ENCODE results near the gene PRTFDC1.
"Not testable (repeated sequence)": the region's sequence is repeated elsewhere in the genome, so short reads cannot be mapped to it uniquely, and the experiment has no call there.

Gene PRTFDC1

GRCh38 chr10:24971374-24971773 lies 19.0 kb upstream of the PRTFDC1 start:
- H2BK15ac ChIP-seq (ENCODE audit: low read depth, poor library complexity, severe bottlenecking): no peak overlapping the region
- H2AFZ ChIP-seq (ENCODE audit: low read depth, low read length): no peak overlapping the region
- no peaks in the 10 kb centered on the region for H3K36me3 ChIP-seq (ENCODE audit: control insufficient read depth in 1 of 2, insufficient read depth in 2 of 2, low read depth in 1 of 2, low read length in 2 of 2)
- no peaks in the 10 kb centered on the region for H3K4me1 ChIP-seq (ENCODE audit: control insufficient read depth, insufficient read depth, low read depth, low read length)
- no peak overlapping the region for H3K14ac ChIP-seq (ENCODE audit: low read length in 2 of 2)
- no peak overlapping the region for H3K4ac ChIP-seq (ENCODE audit: low read depth in 1 of 2, low read length in 2 of 2)
- H3K4me2 ChIP-seq (ENCODE audit: low read length, poor library complexity, severe bottlenecking): no peak overlapping the region
- H3K9ac ChIP-seq (ENCODE audit: low read length): no peak overlapping the region
- H3K27ac ChIP-seq (ENCODE audit: low read length, poor library complexity, severe bottlenecking): no peak overlapping the region
- no peaks in the 10 kb centered on the region for H3K9me3 ChIP-seq (ENCODE audit: control insufficient read depth, low read length)
- H2AK5ac ChIP-seq (ENCODE audit: low read length, severe bottlenecking): no peak overlapping the region
- H3K79me1 ChIP-seq (replicated peaks; ENCODE audit: low read length, poor library complexity, severe bottlenecking): no peaks in the 10 kb centered on the region
- no peak overlapping the region for H3K4me3 ChIP-seq (ENCODE audit: insufficient read depth in 1 of 2, low read depth in 1 of 2, low read length in 2 of 2)
- H3K18ac ChIP-seq (ENCODE audit: low read depth in 1 of 2, low read length in 2 of 2): no peak overlapping the region
- H3K23ac ChIP-seq (ENCODE audit: low read length in 2 of 2): no peak overlapping the region
- H2BK5ac ChIP-seq (ENCODE audit: low read depth, low read length, poor library complexity, severe bottlenecking): no peak overlapping the region
- H2BK12ac ChIP-seq (ENCODE audit: low read length in 2 of 2): no peak overlapping the region
- no peaks in the 10 kb centered on the region for H3K27me3 ChIP-seq (ENCODE audit: control insufficient read depth in 1 of 2, insufficient read depth in 1 of 2, low read length in 2 of 2)
- no peak for DNase-seq
- H4K8ac ChIP-seq (ENCODE audit: low read length): no peak overlapping the region
- no peak overlapping the region for H2BK120ac ChIP-seq (ENCODE audit: low read depth, low read length)
- H4K91ac ChIP-seq (ENCODE audit: low read length): no peak overlapping the region

- H2BK5ac ChIP-seq (ENCODE audit: low read depth, low read length, poor library complexity, severe bottlenecking): no peak overlapping the region
Measured at GRCh38 chr10:24969841-24970281, 17.5 kb upstream of the PRTFDC1 start.

GRCh38 chr10:24968951-24969350 lies 16.5 kb upstream of the PRTFDC1 start:
- 95% methylated on average over 9 of the region's 11 CpGs for WGBS
- not testable (repeated sequence) for H2BK15ac ChIP-seq (ENCODE audit: low read depth, poor library complexity, severe bottlenecking); H3K14ac ChIP-seq (ENCODE audit: low read length in 2 of 2); H2BK120ac ChIP-seq (ENCODE audit: low read depth, low read length); H4K91ac ChIP-seq (ENCODE audit: low read length); H3K79me1 ChIP-seq (replicated peaks; ENCODE audit: low read length, poor library complexity, severe bottlenecking); H3K18ac ChIP-seq (ENCODE audit: low read depth in 1 of 2, low read length in 2 of 2); H2BK5ac ChIP-seq (ENCODE audit: low read depth, low read length, poor library complexity, severe bottlenecking); H3K4me1 ChIP-seq (ENCODE audit: control insufficient read depth, insufficient read depth, low read depth, low read length); H2AK5ac ChIP-seq (ENCODE audit: low read length, severe bottlenecking); H2AFZ ChIP-seq (ENCODE audit: low read depth, low read length); H2BK12ac ChIP-seq (ENCODE audit: low read length in 2 of 2); H3K9me3 ChIP-seq (ENCODE audit: control insufficient read depth, low read length); H4K8ac ChIP-seq (ENCODE audit: low read length); H3K27me3 ChIP-seq (ENCODE audit: control insufficient read depth in 1 of 2, insufficient read depth in 1 of 2, low read length in 2 of 2); H3K36me3 ChIP-seq (ENCODE audit: control insufficient read depth in 1 of 2, insufficient read depth in 2 of 2, low read depth in 1 of 2, low read length in 2 of 2); H3K4me2 ChIP-seq (ENCODE audit: low read length, poor library complexity, severe bottlenecking); DNase-seq; H3K23ac ChIP-seq (ENCODE audit: low read length in 2 of 2); H3K4me3 ChIP-seq (ENCODE audit: insufficient read depth in 1 of 2, low read depth in 1 of 2, low read length in 2 of 2); H3K4ac ChIP-seq (ENCODE audit: low read depth in 1 of 2, low read length in 2 of 2); H3K27ac ChIP-seq (ENCODE audit: low read length, poor library complexity, severe bottlenecking)
- H3K9ac ChIP-seq (ENCODE audit: low read length): peak overlapping the region; percentile 78

More at GRCh38 chr10:24969841-24970281, 17.5 kb upstream of the PRTFDC1 start:
- Histone ChIP-seq H3K9me3 (ENCODE audit: control insufficient read depth, low read length) (no peaks in the 10 kb centered on the region), H3K14ac (ENCODE audit: low read length in 2 of 2) (no peak overlapping the region), H3K9ac (ENCODE audit: low read length) (peak overlapping the region; percentile 78), H3K79me1 (replicated peaks; ENCODE audit: low read length, poor library complexity, severe bottlenecking) (no peaks in the 10 kb centered on the region), H3K27me3 (ENCODE audit: control insufficient read depth in 1 of 2, insufficient read depth in 1 of 2, low read length in 2 of 2) (no peaks in the 10 kb centered on the region), H3K23ac (ENCODE audit: low read length in 2 of 2) (no peak overlapping the region), H2BK12ac (ENCODE audit: low read length in 2 of 2) (no peak overlapping the region), H3K4ac (ENCODE audit: low read depth in 1 of 2, low read length in 2 of 2) (no peak overlapping the region), H2AFZ (ENCODE audit: low read depth, low read length) (no peak overlapping the region), H2BK120ac (ENCODE audit: low read depth, low read length) (no peak overlapping the region), H3K18ac (ENCODE audit: low read depth in 1 of 2, low read length in 2 of 2) (no peak overlapping the region), H3K4me1 (ENCODE audit: control insufficient read depth, insufficient read depth, low read depth, low read length) (no peaks in the 10 kb centered on the region), H3K27ac (ENCODE audit: low read length, poor library complexity, severe bottlenecking) (no peak overlapping the region), H4K91ac (ENCODE audit: low read length) (no peak overlapping the region), H3K36me3 (ENCODE audit: control insufficient read depth in 1 of 2, insufficient read depth in 2 of 2, low read depth in 1 of 2, low read length in 2 of 2) (no peaks in the 10 kb centered on the region), H2AK5ac (ENCODE audit: low read length, severe bottlenecking) (no peak overlapping the region), H3K4me2 (ENCODE audit: low read length, poor library complexity, severe bottlenecking) (no peak overlapping the region), H3K4me3 (ENCODE audit: insufficient read depth in 1 of 2, low read depth in 1 of 2, low read length in 2 of 2) (peak overlapping the region in 1 of 2 experiments; percentile 25), H4K8ac (ENCODE audit: low read length) (no peak overlapping the region), H2BK15ac (ENCODE audit: low read depth, poor library complexity, severe bottlenecking) (no peak overlapping the region)
- 97% methylated on average over 2 of the region's 2 CpGs for WGBS
- DNase-seq: no peak

DNA sequence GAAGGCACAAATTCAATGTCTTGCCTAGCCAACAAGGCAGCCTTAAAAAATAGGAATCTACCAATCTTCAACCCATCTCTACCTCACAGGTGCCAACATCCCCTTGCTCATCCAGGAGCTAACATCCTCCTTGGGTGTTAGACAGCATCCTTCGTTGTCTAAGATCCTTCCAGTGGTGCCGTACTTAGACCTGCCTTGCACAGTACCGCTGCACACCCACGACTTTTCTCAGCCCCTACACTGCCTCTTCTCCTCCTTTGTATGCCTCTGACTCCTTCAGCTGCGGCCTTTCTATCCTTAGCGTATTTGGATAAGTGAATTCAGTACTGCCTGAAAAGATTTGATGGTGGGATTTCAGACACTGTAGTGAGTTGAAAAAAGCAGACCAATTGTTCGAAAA lies 15.9 kb upstream of the PRTFDC1 start:
- no peak overlapping the region for H2BK5ac ChIP-seq (ENCODE audit: low read depth, low read length, poor library complexity, severe bottlenecking)
- H2BK12ac ChIP-seq (ENCODE audit: low read length in 2 of 2): no peak overlapping the region
- H3K4me3 ChIP-seq (ENCODE audit: insufficient read depth in 1 of 2, low read depth in 1 of 2, low read length in 2 of 2): no peak overlapping the region
- no peak overlapping the region for H2AK5ac ChIP-seq (ENCODE audit: low read length, severe bottlenecking)
- H3K4me2 ChIP-seq (ENCODE audit: low read length, poor library complexity, severe bottlenecking): no peak overlapping the region
- H3K14ac ChIP-seq (ENCODE audit: low read length in 2 of 2): no peak overlapping the region
- no peaks in the 10 kb centered on the region for H3K4me1 ChIP-seq (ENCODE audit: control insufficient read depth, insufficient read depth, low read depth, low read length)
- no peak overlapping the region for H2AFZ ChIP-seq (ENCODE audit: low read depth, low read length)
- H3K9ac ChIP-seq (ENCODE audit: low read length): no peak overlapping the region
- no peak overlapping the region for H3K27ac ChIP-seq (ENCODE audit: low read length, poor library complexity, severe bottlenecking)
- no peak overlapping the region for H4K91ac ChIP-seq (ENCODE audit: low read length)
- H3K9me3 ChIP-seq (ENCODE audit: control insufficient read depth, low read length): no peaks in the 10 kb centered on the region
- no peaks in the 10 kb centered on the region for H3K36me3 ChIP-seq (ENCODE audit: control insufficient read depth in 1 of 2, insufficient read depth in 2 of 2, low read depth in 1 of 2, low read length in 2 of 2)
- 98% methylated on average over 5 of the region's 7 CpGs for WGBS
- H4K8ac ChIP-seq (ENCODE audit: low read length): no peak overlapping the region
- H2BK120ac ChIP-seq (ENCODE audit: low read depth, low read length): no peak overlapping the region
- H2BK15ac ChIP-seq (ENCODE audit: low read depth, poor library complexity, severe bottlenecking): no peak overlapping the region
- no peak for DNase-seq
- no peaks in the 10 kb centered on the region for H3K27me3 ChIP-seq (ENCODE audit: control insufficient read depth in 1 of 2, insufficient read depth in 1 of 2, low read length in 2 of 2)
- no peak overlapping the region for H3K4ac ChIP-seq (ENCODE audit: low read depth in 1 of 2, low read length in 2 of 2)
- no peak overlapping the region for H3K18ac ChIP-seq (ENCODE audit: low read depth in 1 of 2, low read length in 2 of 2)
- H3K23ac ChIP-seq (ENCODE audit: low read length in 2 of 2): no peak overlapping the region
- H3K79me1 ChIP-seq (replicated peaks; ENCODE audit: low read length, poor library complexity, severe bottlenecking): no peaks in the 10 kb centered on the region

Measured in mesenchymal stem cell (in vitro differentiated cells and primary cell).